Smooth muscle cell (in vitro differentiated cells): ENCODE results near the gene ANKRD52. TPM values are rescaled to one million over a fixed set of nuclear protein-coding genes. Genes with fewer than 3 reads are reported as not detected.

Experiments used
- DNase-seq: peaks from one replicate; lab custom pipeline; 2025; ENCODE audit not compliant: unreplicated experiment; lab: John Stamatoyannopoulos, UW
- H2AFZ ChIP-seq: fragments of 200-600 bp; sonication (generic); 2 replicates; pipeline ENCODE4 v1.6.0; 2016; ENCODE audit warnings: antibody characterized with exemption, low read depth, mild to moderate bottlenecking
- H3F3A ChIP-seq: fragments of 200-600 bp; sonication (generic); 2 replicates; pipeline ENCODE4 v1.6.0; 2017; ENCODE audit warnings: antibody characterized with exemption, low read depth
- H3K27ac ChIP-seq: fragments of 200-600 bp; sonication (generic); 2 replicates; pipeline ENCODE4 v1.5.1; 2016; ENCODE audit warnings: low read depth, mild to moderate bottlenecking
- H3K27me3 ChIP-seq: fragments of 200-600 bp; sonication (generic); 2 replicates; pipeline ENCODE4 v1.6.1; 2016; ENCODE audit warnings: low read depth, mild to moderate bottlenecking
- H3K36me3 ChIP-seq: fragments of 200-600 bp; sonication (generic); 2 replicates; pipeline ENCODE4 v1.5.1; 2016; ENCODE audit warnings: low read depth
- H3K4me1 ChIP-seq: fragments of 200-600 bp; sonication (generic); 2 replicates; pipeline ENCODE4 v1.5.1; 2016; ENCODE audit warnings: low read depth
- H3K4me2 ChIP-seq: fragments of 200-600 bp; sonication (generic); 2 replicates; pipeline ENCODE4 v1.6.0; 2016; ENCODE audit warnings: mild to moderate bottlenecking
- H3K4me3 ChIP-seq: fragments of 200-600 bp; sonication (generic); 2 replicates; pipeline ENCODE4 v1.5.1; 2016; ENCODE audit warnings: mild to moderate bottlenecking
- H3K79me2 ChIP-seq: fragments of 200-600 bp; sonication (generic); 2 replicates; pipeline ENCODE4 v1.6.0; 2016; ENCODE audit warnings: low read depth, mild to moderate bottlenecking
- H3K9ac ChIP-seq: fragments of 200-600 bp; sonication (generic); 2 replicates; pipeline ENCODE4 v1.6.0; 2016; ENCODE audit warnings: low read depth
- H3K9me3 ChIP-seq: fragments of 200-600 bp; sonication (generic); replicated peaks from 2 replicates; pipeline ENCODE4 v1.5.1; 2016; ENCODE audit warnings: low read depth
- H4K20me1 ChIP-seq: fragments of 200-600 bp; sonication (generic); 2 replicates; pipeline ENCODE4 v1.6.0; 2016; ENCODE audit warnings: low read depth
- CTCF ChIP-seq: fragments of 200-600 bp; sonication (generic); IDR thresholded peaks from 2 replicates; pipeline ENCODE4 v1.5.1; 2017; ENCODE audit warnings: borderline replicate concordance, mild to moderate bottlenecking, antibody characterized with exemption; ENCODE audit not compliant: insufficient read depth, poor library complexity, severe bottlenecking
- WGBS: methylation state at CpG from one replicate; pipeline ENCODE4 v1.1.7; 2016; ENCODE audit warnings: low lambda C conversion rate; 5-methylcytosine and 5-hydroxymethylcytosine counted together
- polyA plus RNA-seq: library from polyadenylated mRNA; unstranded; fragments of >200 nt; fragmentation: Nextera tagmentation; extraction: Ambion mirVana; gene quantifications from 2 replicates; pipeline ENCODE4 v1.2.1, GENCODE V29; 2016
- total RNA-seq: library from RNA; depleted of rRNA; stranded (reverse); fragments of >200 nt; gene quantifications from 2 replicates; pipeline ENCODE4 v1.2.3, GENCODE V29; 2014

Gene ANKRD52
- total and polyA plus RNA-seq, 2 experiments from 2014 or later, result 32.5 to 49.9 TPM

- H4K20me1 ChIP-seq, result peaks cover 50% of the 10 kb centered on the region
- WGBS, result 42% methylated on average over 8 of the region's 8 CpGs
- peaks cover 17% of the 10 kb centered on the region for H3K36me3 ChIP-seq
- peak overlapping the region; percentile 68 for H3K27ac ChIP-seq
- peaks cover 29% of the 10 kb centered on the region for H3K79me2 ChIP-seq
- no peak for TF ChIP-seq CTCF
- peaks cover 19% of the 10 kb centered on the region for H3K4me1 ChIP-seq
- H3K9me3 ChIP-seq, result no peaks in the 10 kb centered on the region
- H3K27me3 ChIP-seq, result no peaks in the 10 kb centered on the region
- peaks cover 15% of the 10 kb centered on the region for H3F3A ChIP-seq
- DNase-seq, result no peak
- H3K4me2 ChIP-seq, result peak overlapping the region; percentile 99
- peak overlapping the region; percentile 99 for H3K4me3 ChIP-seq
- H2AFZ ChIP-seq, result no peak overlapping the region
- H3K9ac ChIP-seq, result peak overlapping the region; percentile 87
These were observed 1.1 kb downstream of the ANKRD52 start for GRCh38 chr12:56257071-56257470.

GRCh38 chr12:56256326-56256960 lies 1.7 kb downstream of the ANKRD52 start:
- Histone ChIP-seq H3K79me2 (peaks cover 29% of the 10 kb centered on the region), H3K4me1 (peaks cover 19% of the 10 kb centered on the region), H3K9ac (peak overlapping the region; percentile 37), H2AFZ (no peak overlapping the region), H3K4me2 (peak overlapping the region; percentile 99), H3K36me3 (peaks cover 17% of the 10 kb centered on the region), H3K27ac (peak overlapping the region; percentile 68), H3K27me3 (no peaks in the 10 kb centered on the region), H4K20me1 (peaks cover 50% of the 10 kb centered on the region), H3K4me3 (peak overlapping the region; percentile 99), H3K9me3 (no peaks in the 10 kb centered on the region), H3F3A (peaks cover 15% of the 10 kb centered on the region)
- peak; percentile 4 for TF ChIP-seq CTCF
- WGBS, result 28% methylated on average over 4 of the region's 4 CpGs
- no peak for DNase-seq

GRCh38 chr12:56255671-56256070 lies 2.5 kb downstream of the ANKRD52 start:
- peaks cover 19% of the 10 kb centered on the region for H3K4me1 ChIP-seq
- H3K4me3 ChIP-seq, result no peak overlapping the region
- TF ChIP-seq CTCF, result no peak
- H3K9me3 ChIP-seq, result no peaks in the 10 kb centered on the region
- no peaks in the 10 kb centered on the region for H3K27me3 ChIP-seq
- H3K4me2 ChIP-seq, result no peak overlapping the region
- DNase-seq, result no peak
- H3F3A ChIP-seq, result peaks cover 15% of the 10 kb centered on the region
- H3K27ac ChIP-seq, result peak overlapping the region; percentile 68
- peaks cover 29% of the 10 kb centered on the region for H3K79me2 ChIP-seq
- WGBS, result 95% methylated on average over 7 of the region's 7 CpGs
- H3K9ac ChIP-seq, result no peak overlapping the region
- H3K36me3 ChIP-seq, result peaks cover 17% of the 10 kb centered on the region
- H4K20me1 ChIP-seq, result peaks cover 50% of the 10 kb centered on the region
- no peak overlapping the region for H2AFZ ChIP-seq

- H3K4me2 ChIP-seq, result no peak overlapping the region
- H3F3A ChIP-seq, result peaks cover 6% of the 10 kb centered on the region
- H2AFZ ChIP-seq, result no peak overlapping the region
- no peak overlapping the region for H3K27ac ChIP-seq
- WGBS, result 97% methylated on average over 11 of the region's 11 CpGs
- peaks cover 59% of the 10 kb centered on the region for H4K20me1 ChIP-seq
- no peak for TF ChIP-seq CTCF
- no peak overlapping the region for H3K4me3 ChIP-seq
- H3K9me3 ChIP-seq, result no peaks in the 10 kb centered on the region
- no peak for DNase-seq
- H3K4me1 ChIP-seq, result peaks cover 14% of the 10 kb centered on the region
- H3K9ac ChIP-seq, result no peak overlapping the region
- peaks cover 17% of the 10 kb centered on the region for H3K36me3 ChIP-seq
- no peaks in the 10 kb centered on the region for H3K27me3 ChIP-seq
- H3K79me2 ChIP-seq, result peaks cover 28% of the 10 kb centered on the region
These were observed 5.1 kb downstream of the ANKRD52 start for GRCh38 chr12:56253091-56253490.
